Prostate gland (tissue), 2 donors: ENCODE measurements around the gene NCL.

Experiments used
- POLR2A ChIP-seq: fragments of 450-650 bp; IDR thresholded peaks from one replicate; pipeline ENCODE4 v1.6.1; 2016; ENCODE audit warnings: antibody characterized with exemption, mild to moderate bottlenecking
- TF ChIP-seq, protein P1 (sequence below), 4 experiments: fragments of 200-600 bp in 2 of 4; fragments of 450-650 bp in 2 of 4; sonication (generic) in 2 of 4; IDR thresholded peaks; 1 replicate in 3 of 4; 2 replicates in 1 of 4; pipeline ENCODE4 v1.5.1; 2016 to 2019; ENCODE audit warnings: antibody characterized with exemption in 4 of 4, mild to moderate bottlenecking in 2 of 4, moderate library complexity in 2 of 4

DNA sequence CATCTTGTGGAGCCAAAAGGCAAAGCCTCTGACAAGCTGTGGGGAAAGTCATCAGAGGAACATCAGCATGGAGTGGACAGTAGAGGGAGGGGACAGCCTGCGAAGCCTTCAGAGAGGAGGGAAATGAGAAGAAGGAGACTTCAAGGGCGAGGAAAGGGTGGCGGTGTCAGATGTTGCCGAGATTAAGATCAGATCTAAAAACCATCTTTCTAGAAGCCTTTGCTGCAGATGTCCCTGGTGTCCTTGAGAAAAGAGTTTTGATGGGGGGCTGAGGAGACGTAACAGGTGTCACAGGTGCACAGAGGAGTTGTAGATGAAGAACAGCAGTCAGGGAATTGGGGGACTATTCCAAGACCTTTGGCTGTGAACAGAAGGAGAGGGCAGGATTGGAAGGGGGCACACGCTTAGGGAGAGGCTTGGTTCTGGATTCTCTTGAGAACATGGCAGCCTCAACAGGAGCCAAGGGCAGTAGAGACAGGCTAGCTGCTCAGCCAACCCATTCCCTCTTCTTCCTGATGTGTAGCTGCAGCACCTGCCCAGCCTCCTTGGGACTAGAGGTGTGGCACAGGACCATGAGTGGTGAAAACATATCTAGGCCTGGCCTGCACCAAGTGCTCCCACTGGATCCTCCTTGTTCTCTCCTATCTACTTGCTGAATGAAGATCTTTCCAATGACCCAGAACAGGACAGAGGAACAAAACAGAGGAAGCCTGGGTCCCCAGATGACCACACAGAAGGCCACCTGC, 22.7 kb upstream of the NCL start:
- TF ChIP-seq, protein P1, sequence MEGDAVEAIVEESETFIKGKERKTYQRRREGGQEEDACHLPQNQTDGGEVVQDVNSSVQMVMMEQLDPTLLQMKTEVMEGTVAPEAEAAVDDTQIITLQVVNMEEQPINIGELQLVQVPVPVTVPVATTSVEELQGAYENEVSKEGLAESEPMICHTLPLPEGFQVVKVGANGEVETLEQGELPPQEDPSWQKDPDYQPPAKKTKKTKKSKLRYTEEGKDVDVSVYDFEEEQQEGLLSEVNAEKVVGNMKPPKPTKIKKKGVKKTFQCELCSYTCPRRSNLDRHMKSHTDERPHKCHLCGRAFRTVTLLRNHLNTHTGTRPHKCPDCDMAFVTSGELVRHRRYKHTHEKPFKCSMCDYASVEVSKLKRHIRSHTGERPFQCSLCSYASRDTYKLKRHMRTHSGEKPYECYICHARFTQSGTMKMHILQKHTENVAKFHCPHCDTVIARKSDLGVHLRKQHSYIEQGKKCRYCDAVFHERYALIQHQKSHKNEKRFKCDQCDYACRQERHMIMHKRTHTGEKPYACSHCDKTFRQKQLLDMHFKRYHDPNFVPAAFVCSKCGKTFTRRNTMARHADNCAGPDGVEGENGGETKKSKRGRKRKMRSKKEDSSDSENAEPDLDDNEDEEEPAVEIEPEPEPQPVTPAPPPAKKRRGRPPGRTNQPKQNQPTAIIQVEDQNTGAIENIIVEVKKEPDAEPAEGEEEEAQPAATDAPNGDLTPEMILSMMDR (IDR thresholded peaks at IDR 0.05), result no peak
- TF ChIP-seq POLR2A, result no peak
